Endothelial cell of umbilical vein (primary cell): ENCODE measurements around the gene CYP20A1. TPM values are rescaled to one million over a fixed set of nuclear protein-coding genes. Genes with fewer than 3 reads are reported as not detected.

ENCODE experiments used
- BruUV-seq: library from RNA; stranded (reverse); fragments of 400-500 nt; replicated peaks from 2 replicates; lab custom pipeline; 2021; lab: Mats Ljungman, UMichigan
- CTCF ChIA-PET: fragments of 300-600, 350-600 bp; sonication (Branson Sonifier 250); formaldehyde crosslinking; loops from one replicate; lab custom pipeline; 2021; ENCODE audit warnings: antibody characterized with exemption, inconsistent platforms; lab: Charles Lee
- POLR2A ChIA-PET: fragments of 300-600, 350-600 bp; sonication (Branson Sonifier 250); formaldehyde crosslinking; loops from one replicate; lab custom pipeline; 2021; ENCODE audit warnings: antibody characterized with exemption, inconsistent platforms; lab: Charles Lee
- DNase-seq: peaks from one replicate; pipeline ENCODE4 v3.0.0-alpha.2; 2011; ENCODE audit warnings: low read depth, low spot score
- FAIRE-seq: peaks from 2 replicates; lab custom pipeline; 2011; peaks lifted over from hg19 to GRCh38; lab: Jason Lieb, UNC
- H2AFZ ChIP-seq: 2 replicates; pipeline ENCODE4 v1.6.0; 2012; ENCODE audit warnings: low read depth, low read length, control low read depth, inconsistent platforms
- H3K27ac ChIP-seq: 2 replicates; pipeline ENCODE4 v1.5.1; 2011; ENCODE audit warnings: low read depth, mild to moderate bottlenecking, control low read depth, low read length, moderate library complexity; ENCODE audit not compliant: insufficient read depth
- H3K27me3 ChIP-seq, 2 experiments: 2 replicates each; pipeline versions ENCODE4 v1.6.0 to v1.6.1; 2011; ENCODE audit warnings: low read length in 2 of 2, mixed read lengths in 1 of 2; ENCODE audit not compliant: control insufficient read depth in 2 of 2, insufficient read depth in 2 of 2
- H3K36me3 ChIP-seq, 2 experiments: 2 replicates in 1 of 2; 3 replicates in 1 of 2; pipeline ENCODE4 v1.5.1; 2011; ENCODE audit warnings: low read length in 2 of 2, mild to moderate bottlenecking in 1 of 2, moderate library complexity in 1 of 2; ENCODE audit not compliant: control insufficient read depth in 2 of 2, insufficient read depth in 2 of 2; ENCODE audit errors: extremely low read depth in 1 of 2
- H3K4me1 ChIP-seq: 3 replicates; pipeline ENCODE4 v1.5.1; 2011; ENCODE audit warnings: mild to moderate bottlenecking, low read length; ENCODE audit not compliant: control insufficient read depth, insufficient read depth; ENCODE audit errors: extremely low read depth
- H3K4me2 ChIP-seq: 2 replicates; pipeline ENCODE4 v1.6.1; 2011; ENCODE audit warnings: low read length, control low read depth, mixed read lengths; ENCODE audit not compliant: insufficient read depth
- H3K4me3 ChIP-seq, 3 experiments: fragments of 200-600 bp in 1 of 3; sonication (generic), shearing (Covaris generic) in 1 of 3; replicated peaks in 1 of 3; 2 replicates each; pipeline ENCODE4 v1.5.1; 2011 to 2016; ENCODE audit warnings: control low read depth in 3 of 3, low read length in 3 of 3, mild to moderate bottlenecking in 2 of 3, inconsistent platforms in 1 of 3, low read depth in 1 of 3, moderate library complexity in 1 of 3; ENCODE audit not compliant: insufficient read depth in 1 of 3
- H3K79me2 ChIP-seq: 2 replicates; pipeline ENCODE4 v1.6.0; 2012; ENCODE audit warnings: low read length, inconsistent platforms; ENCODE audit not compliant: control insufficient read depth, insufficient read depth
- H3K9ac ChIP-seq: replicated peaks from 2 replicates; pipeline ENCODE3; 2011; ENCODE audit warnings: low read length, control low read depth; ENCODE audit not compliant: insufficient read depth; ENCODE audit errors: extremely low read depth
- H3K9me1 ChIP-seq: replicated peaks from 3 replicates; pipeline ENCODE4 v1.6.0; 2011; ENCODE audit warnings: mild to moderate bottlenecking, low read length; ENCODE audit not compliant: control insufficient read depth, insufficient read depth; ENCODE audit errors: extremely low read depth
- H3K9me3 ChIP-seq: replicated peaks from 2 replicates; pipeline ENCODE4 v1.5.1; 2012; ENCODE audit warnings: low read length, inconsistent platforms; ENCODE audit not compliant: control insufficient read depth, insufficient read depth
- H4K20me1 ChIP-seq: replicated peaks from 2 replicates; pipeline ENCODE3; 2011; ENCODE audit warnings: mild to moderate bottlenecking, low read length; ENCODE audit not compliant: control insufficient read depth, insufficient read depth; ENCODE audit errors: extremely low read depth
- CTCF ChIP-seq, 2 donors: IDR thresholded peaks; 1 replicate in 1 of 2; 2 replicates in 1 of 2; pipeline ENCODE4 v1.5.1; 2011; ENCODE audit warnings: low read length in 2 of 2, mild to moderate bottlenecking in 2 of 2, moderate library complexity in 2 of 2, control low read depth in 1 of 2, inconsistent platforms in 1 of 2, low read depth in 1 of 2; ENCODE audit not compliant: insufficient read depth in 1 of 2; ENCODE audit errors: extremely low read depth in 1 of 2
- EZH2 ChIP-seq: IDR thresholded peaks from 2 replicates; pipeline ENCODE4 v1.6.1; 2012; ENCODE audit warnings: borderline replicate concordance, low read depth, mild to moderate bottlenecking, moderate library complexity, low read length, inconsistent platforms; ENCODE audit not compliant: severe bottlenecking
- FOS ChIP-seq: IDR thresholded peaks from 2 replicates; pipeline ENCODE4 v1.6.1; 2011; ENCODE audit warnings: mild to moderate bottlenecking, low read length, moderate library complexity, borderline replicate concordance; ENCODE audit not compliant: insufficient read depth
- GATA2 ChIP-seq: IDR thresholded peaks from 2 replicates; pipeline ENCODE4 v1.7.0; 2011; ENCODE audit warnings: low read depth, mild to moderate bottlenecking, moderate library complexity, mixed read lengths, low read length; ENCODE audit not compliant: insufficient read length, insufficient read depth
- JUN ChIP-seq: IDR thresholded peaks from 2 replicates; pipeline ENCODE4 v1.6.1; 2011; ENCODE audit warnings: borderline replicate concordance, low read depth; ENCODE audit not compliant: insufficient read length, insufficient read depth
- MAX ChIP-seq: IDR thresholded peaks from 2 replicates; pipeline ENCODE4 v1.6.1; 2011; ENCODE audit not compliant: insufficient read depth, insufficient read length
- MYC ChIP-seq: IDR thresholded peaks from one replicate; pipeline ENCODE4 v1.6.1; 2011; ENCODE audit warnings: mild to moderate bottlenecking, low read depth, low read length
- POLR2A ChIP-seq: IDR thresholded peaks from 2 replicates; pipeline ENCODE4 v1.6.1; 2012; ENCODE audit warnings: low read depth, mild to moderate bottlenecking, control low read depth, low read length
- POLR2AphosphoS5 ChIP-seq: IDR thresholded peaks from 2 replicates; pipeline ENCODE4 v1.6.1; 2012; ENCODE audit warnings: low read depth, mild to moderate bottlenecking, control low read depth, low read length, moderate library complexity; ENCODE audit not compliant: insufficient read depth
- dilution Hi-C: fragments of 300-500 bp; cut with MboI; formaldehyde crosslinking; loops from one replicate; pipeline ENCODE4 v1.15.0; 2019; ENCODE audit warnings: low sequenced_read_pairs; ENCODE audit not compliant: extremely low pct_ligation_motif_present
- intact Hi-C: fragments of 100-400 bp; cut with micrococcal nuclease; formaldehyde crosslinking; loops from one replicate; pipeline ENCODE4 v1.10.0; 2022
- polyA plus RNA-seq, 4 experiments: library from polyadenylated mRNA; depleted of rRNA in 3 of 4; stranded (reverse) in 3 of 4; unstranded in 1 of 4; fragments of >200 nt; gene quantifications; 2 replicates each; pipeline versions ENCODE4 v1.2.1 to v1.2.3, GENCODE V29; 2011 to 2012; ENCODE audit warnings: missing spikeins in 1 of 4
- total RNA-seq: library from RNA; stranded (reverse); gene quantifications from 2 replicates; pipeline ENCODE4 v1.2.3, GENCODE V29; 2021

The CYP20A1 gene
- total and polyA plus RNA-seq, 2 donors (not counting 3 experiments of a cell fraction or from before 2014, with no cell fraction given) = 9.6 to 26.5 TPM

GRCh38 chr2:203347375-203347774 is 108.6 kb downstream of the CYP20A1 start:
- H3K79me2 ChIP-seq = peaks cover 59% of the 10 kb centered on the region
- no peaks in the 10 kb centered on the region for H3K27me3 ChIP-seq
- H3K9me3 ChIP-seq = no peaks in the 10 kb centered on the region
- TF ChIP-seq POLR2A (no peak), JUN (no peak), GATA2 (no peak), EZH2 (no peak), MYC (no peak), FOS (no peak), MAX (no peak), POLR2AphosphoS5 (no peak), CTCF (IDR thresholded peaks at IDR 0.05; ENCODE audit: extremely low read depth in 1 of 2, insufficient read depth in 1 of 2, low read depth in 1 of 2, low read length in 2 of 2) (no peak)
- no peak overlapping the region for H2AFZ ChIP-seq
- no peaks in the 10 kb centered on the region for H4K20me1 ChIP-seq
- ChIA-PET CTCF (no interaction called here), POLR2A (no interaction called here)
- H3K9ac ChIP-seq = no peak overlapping the region
- no peak overlapping the region for H3K27ac ChIP-seq
- DNase-seq = no peak
- H3K4me3 ChIP-seq = no peak overlapping the region
- FAIRE-seq = no peak
- no peak overlapping the region for H3K4me2 ChIP-seq
- dilution Hi-C loops (no loop called here), intact Hi-C loops (no loop called here)
- no peaks in the 10 kb centered on the region for H3K36me3 ChIP-seq
- H3K9me1 ChIP-seq = no peaks in the 10 kb centered on the region
- no TSS peak for BruUV-seq
- H3K4me1 ChIP-seq = no peaks in the 10 kb centered on the region
